Ishikawa (cell line): ENCODE data around the gene GGTLC2.

Experiments used
- CEBPB ChIP-seq: IDR thresholded peaks from 2 replicates; pipeline ENCODE4 v1.6.1; 2012
- CREB1 ChIP-seq: IDR thresholded peaks from 2 replicates; pipeline ENCODE4 v1.6.1; 2012; ENCODE audit warnings: low read depth
- EGR1 ChIP-seq: IDR thresholded peaks from 2 replicates; pipeline ENCODE4 v1.6.1; 2012
- EP300 ChIP-seq: IDR thresholded peaks from 2 replicates; pipeline ENCODE4 v1.6.1; 2012; ENCODE audit warnings: borderline replicate concordance
- FOXM1 ChIP-seq: IDR thresholded peaks from 2 replicates; pipeline ENCODE4 v1.6.1; 2012; ENCODE audit warnings: low read depth, borderline replicate concordance
- MAX ChIP-seq: IDR thresholded peaks from 2 replicates; pipeline ENCODE4 v1.6.1; 2012
- NFIC ChIP-seq: IDR thresholded peaks from 2 replicates; pipeline ENCODE4 v1.6.1; 2012
- RAD21 ChIP-seq: IDR thresholded peaks from 2 replicates; pipeline ENCODE4 v1.6.1; 2012; ENCODE audit warnings: low read depth
- REST ChIP-seq: IDR thresholded peaks from 2 replicates; pipeline ENCODE4 v1.6.1; 2012; ENCODE audit warnings: low read depth, mild to moderate bottlenecking
- TAF1 ChIP-seq: IDR thresholded peaks from 2 replicates; pipeline ENCODE4 v1.6.1; 2012; ENCODE audit warnings: low read depth, mild to moderate bottlenecking
- TCF12 ChIP-seq: IDR thresholded peaks from 2 replicates; pipeline ENCODE4 v1.6.1; 2012; ENCODE audit warnings: low read depth
- TEAD4 ChIP-seq: IDR thresholded peaks from 2 replicates; pipeline ENCODE4 v1.6.1; 2012
- USF1 ChIP-seq: IDR thresholded peaks from 2 replicates; pipeline ENCODE4 v1.6.1; 2012
- YY1 ChIP-seq: IDR thresholded peaks from 2 replicates; pipeline ENCODE4 v1.6.1; 2012; ENCODE audit warnings: low read depth
- ZBTB7A ChIP-seq: IDR thresholded peaks from 2 replicates; pipeline ENCODE4 v1.6.1; 2012; ENCODE audit warnings: low read depth

GGTLC2 gene

GRCh38 chr22:22680396-22680795 lies 36.0 kb downstream of the GGTLC2 start:
- TF ChIP-seq TEAD4 (no peak), CEBPB (no peak), RAD21 (no peak), NFIC (no peak), TCF12 (no peak), MAX (no peak), YY1 (no peak), EGR1 (no peak), REST (no peak), ZBTB7A (no peak), USF1 (no peak), CREB1 (no peak)

GRCh38 chr22:22681221-22681739 lies 36.9 kb downstream of the GGTLC2 start:
- TF ChIP-seq NFIC (no peak), YY1 (no peak), ZBTB7A (no peak), TCF12 (no peak), TAF1 (no peak), CREB1 (no peak), USF1 (no peak), EGR1 (no peak), MAX (no peak), FOXM1 (no peak), RAD21 (no peak), TEAD4 (no peak)

GRCh38 chr22:22682196-22682595 lies 37.8 kb downstream of the GGTLC2 start:
- no peak for TF ChIP-seq TAF1
- TF ChIP-seq USF1: no peak
- TF ChIP-seq EGR1: no peak
- no peak for TF ChIP-seq NFIC
- TF ChIP-seq YY1: no peak
- no peak for TF ChIP-seq EP300
- no peak for TF ChIP-seq REST
- TF ChIP-seq CEBPB: no peak
- no peak for TF ChIP-seq TEAD4
- no peak for TF ChIP-seq TCF12
- TF ChIP-seq MAX: no peak
- no peak for TF ChIP-seq FOXM1
- TF ChIP-seq RAD21: no peak
- no peak for TF ChIP-seq ZBTB7A
- no peak for TF ChIP-seq CREB1

- 0 out of 2 replicates have a peak, but pooled peaks have one; percentile 28 for TF ChIP-seq TCF12
- TF ChIP-seq MAX: peak; percentile 25; the same call in 1 of the 2 replicates
- peak; percentile 83 for TF ChIP-seq TEAD4
- TF ChIP-seq NFIC: peak; percentile 76
- no peak for TF ChIP-seq EGR1
These were observed 38.6 kb downstream of the GGTLC2 start for GRCh38 chr22:22682807-22683667.
